K562 (cell line): Measurements from ENCODE around the gene DNAJC18. TPM values are rescaled to one million over a fixed set of nuclear protein-coding genes. Genes with fewer than 3 reads are reported as not detected.
A peak's percentile ranks its signal among the peaks of the same experiment; 100 is the strongest.

Source experiments
- CEBPZ ChIP-seq: fragments of 150-350 bp; IDR thresholded peaks from 2 replicates; pipeline ENCODE4 v1.6.1; 2014; ENCODE audit warnings: low read depth, mild to moderate bottlenecking, low read length, borderline replicate concordance
- E2F5 ChIP-seq: sonication (generic); formaldehyde crosslinking; IDR thresholded peaks from 2 replicates; pipeline ENCODE4 v1.8.0; 2022; ENCODE audit warnings: mild to moderate bottlenecking, missing genetic modification reagents
- GABPB1 ChIP-seq: sonication (generic); formaldehyde crosslinking; IDR thresholded peaks from 2 replicates; pipeline ENCODE4 v1.8.0; 2022; ENCODE audit warnings: mild to moderate bottlenecking, missing genetic modification reagents
- GATA2 ChIP-seq: sonication (generic); formaldehyde crosslinking; IDR thresholded peaks from 2 replicates; pipeline ENCODE4 v1.4.0; 2020; ENCODE audit warnings: mild to moderate bottlenecking, missing genetic modification reagents
- HDAC8 ChIP-seq: fragments of 450-650 bp; IDR thresholded peaks from 2 replicates; pipeline ENCODE4 v1.6.1; 2016; ENCODE audit warnings: mild to moderate bottlenecking, missing genetic modification characterization, moderate library complexity, missing compliant biosample characterization
- JUND ChIP-seq, 2 experiments: IDR thresholded peaks; 2 replicates in 1 of 2; 3 replicates in 1 of 2; pipeline ENCODE4 v1.6.1; 2011; ENCODE audit warnings: borderline replicate concordance in 2 of 2, low read depth in 2 of 2, low read length in 2 of 2, improper control_type of control experiment in 1 of 2, missing biosample characterization in 1 of 2, missing genetic modification characterization in 1 of 2, missing genetic modification reagents in 1 of 2
- MLX ChIP-seq, 2 experiments: fragments of 450-650 bp in 1 of 2; sonication (generic) in 1 of 2; formaldehyde crosslinking; conservative IDR thresholded peaks; 2 replicates each; pipeline versions ENCODE4 v1.4.0 to v1.8.1; 2020 to 2022; ENCODE audit warnings: mild to moderate bottlenecking in 1 of 2, missing genetic modification reagents in 1 of 2
- PHB2 ChIP-seq: fragments of 450-650 bp; IDR thresholded peaks from 2 replicates; pipeline ENCODE4 v1.6.1; 2017; ENCODE audit warnings: low read depth
- PHF20 ChIP-seq: fragments of 450-650 bp; IDR thresholded peaks from 2 replicates; pipeline ENCODE4 v1.6.1; 2018; ENCODE audit not compliant: partially characterized antibody
- PPARD ChIP-seq: fragments of 250-450 bp; sonication (Bioruptor Pico); IDR thresholded peaks from 2 replicates; pipeline ENCODE4 v1.8.0; 2022; ENCODE audit warnings: inconsistent platforms, mild to moderate bottlenecking, moderate library complexity
- SMAD3 ChIP-seq: fragments of 450-650 bp; formaldehyde crosslinking; conservative IDR thresholded peaks from 2 replicates; pipeline ENCODE4 v1.4.0; 2020; ENCODE audit warnings: mild to moderate bottlenecking
- UBTF ChIP-seq, 2 experiments: IDR thresholded peaks; 2 replicates each; pipeline ENCODE4 v1.6.1; 2012; ENCODE audit warnings: improper control_type of control experiment in 2 of 2, low read depth in 2 of 2, low read length in 2 of 2, borderline replicate concordance in 1 of 2
- YY1 ChIP-seq, 3 experiments: IDR thresholded peaks; 2 replicates each; pipeline ENCODE4 v1.6.1; 2011; ENCODE audit warnings: low read length in 2 of 3, mild to moderate bottlenecking in 2 of 3, moderate library complexity in 2 of 3, borderline replicate concordance in 1 of 3, control low read depth in 1 of 3, low read depth in 1 of 3; ENCODE audit not compliant: insufficient read depth in 3 of 3, insufficient replicate concordance in 2 of 3, control insufficient read depth in 1 of 3, insufficient read length in 1 of 3; ENCODE audit errors: extremely low read depth in 1 of 3
- ZBTB34 ChIP-seq: fragments of 250-450 bp; sonication (Bioruptor Pico); IDR thresholded peaks from 2 replicates; pipeline ENCODE4 v1.8.0; 2021; ENCODE audit warnings: mild to moderate bottlenecking, moderate library complexity
- ZC3H8 ChIP-seq: fragments of 450-650 bp; IDR thresholded peaks from 2 replicates; pipeline ENCODE4 v1.6.1; 2017
- ZNF444 ChIP-seq: fragments of 250-450 bp; sonication (Bioruptor Pico); IDR thresholded peaks from 2 replicates; pipeline ENCODE4 v1.4.0; 2020; ENCODE audit warnings: mild to moderate bottlenecking, moderate library complexity
- polyA plus RNA-seq, 8 experiments: library from polyadenylated mRNA; depleted of rRNA in 4 of 8; stranded (reverse) in 5 of 8; unstranded in 3 of 8; fragments of >200 nt; fragmentation: Nextera tagmentation in 2 of 8; fragmentation: Illumina TruSeq in 1 of 8; extraction: Ambion mirVana in 2 of 8; extraction: Trizol in 1 of 8; gene quantifications; 2 replicates each; pipeline versions ENCODE4 v1.2.1 to v1.2.3, GENCODE V29; 2011 to 2014; ENCODE audit warnings: inconsistent platforms in 1 of 8, missing spikeins in 1 of 8
- total RNA-seq, 7 experiments: library from RNA; depleted of rRNA in 6 of 7; stranded (reverse); fragments of >200 nt in 6 of 7; fragmentation: Illumina TruSeq in 2 of 7; extraction: Trizol in 2 of 7; gene quantifications; 2 replicates each; pipeline versions ENCODE4 v1.2.1 to v1.2.3, GENCODE V29; 2011 to 2021; ENCODE audit warnings: low replicate concordance in 1 of 7

DNAJC18 gene
- total and polyA plus RNA-seq, 9 of the 15 experiments (the other 6 are each of a cell fraction or from before 2014, with no cell fraction given): 1.5 to 13.3 (median 7.5) TPM

GRCh38 chr5:139439013-139439903 is at the start of gene DNAJC18 (continued):
- TF ChIP-seq JUND (IDR thresholded peaks at IDR 0.05; ENCODE audit: borderline replicate concordance, low read depth, low read length) (no peak), JUND (tag; IDR thresholded peaks at IDR 0.05; ENCODE audit: borderline replicate concordance, low read depth, low read length) (peak; percentile 26; the same call in 1 of the 3 replicates), E2F5 (CRISPR knock-in tag) (no peak), GABPB1 (CRISPR knock-in tag) (peak; percentile 76), UBTF (IDR thresholded peaks at IDR 0.05; ENCODE audit: borderline replicate concordance in 1 of 2, low read depth in 2 of 2, low read length in 2 of 2) (0 out of 4 replicates have a peak, but pooled peaks of 1 of the 2 experiments have one; percentile 15), YY1 (IDR thresholded peaks at IDR 0.05; ENCODE audit: borderline replicate concordance in 1 of 3, control insufficient read depth in 1 of 3, extremely low read depth in 1 of 3, insufficient read depth in 3 of 3, insufficient read length in 1 of 3, insufficient replicate concordance in 2 of 3, low read depth in 1 of 3, low read length in 2 of 3) (peak in 2 of 3 experiments; percentile 36 to 45), PPARD (CRISPR knock-in tag) (no peak), CEBPZ (no peak), PHB2 (no peak), ZC3H8 (no peak), PHF20 (no peak), MLX (CRISPR knock-in tag; conservative IDR thresholded peaks at IDR 0.05) (no peak), GATA2 (CRISPR knock-in tag) (peak; percentile 69), SMAD3 (CRISPR knock-in tag) (no peak), HDAC8 (no peak), ZNF444 (CRISPR knock-in tag) (no peak), ZBTB34 (CRISPR knock-in tag) (no peak)
